ENCODE results near the gene CNTNAP5.
A peak's percentile ranks its signal among the peaks of the same experiment; 100 is the strongest.
"Not testable (repeated sequence)": the region's sequence is repeated elsewhere in the genome, so short reads cannot be mapped to it uniquely, and the experiment has no call there.

The CNTNAP5 gene

DNA sequence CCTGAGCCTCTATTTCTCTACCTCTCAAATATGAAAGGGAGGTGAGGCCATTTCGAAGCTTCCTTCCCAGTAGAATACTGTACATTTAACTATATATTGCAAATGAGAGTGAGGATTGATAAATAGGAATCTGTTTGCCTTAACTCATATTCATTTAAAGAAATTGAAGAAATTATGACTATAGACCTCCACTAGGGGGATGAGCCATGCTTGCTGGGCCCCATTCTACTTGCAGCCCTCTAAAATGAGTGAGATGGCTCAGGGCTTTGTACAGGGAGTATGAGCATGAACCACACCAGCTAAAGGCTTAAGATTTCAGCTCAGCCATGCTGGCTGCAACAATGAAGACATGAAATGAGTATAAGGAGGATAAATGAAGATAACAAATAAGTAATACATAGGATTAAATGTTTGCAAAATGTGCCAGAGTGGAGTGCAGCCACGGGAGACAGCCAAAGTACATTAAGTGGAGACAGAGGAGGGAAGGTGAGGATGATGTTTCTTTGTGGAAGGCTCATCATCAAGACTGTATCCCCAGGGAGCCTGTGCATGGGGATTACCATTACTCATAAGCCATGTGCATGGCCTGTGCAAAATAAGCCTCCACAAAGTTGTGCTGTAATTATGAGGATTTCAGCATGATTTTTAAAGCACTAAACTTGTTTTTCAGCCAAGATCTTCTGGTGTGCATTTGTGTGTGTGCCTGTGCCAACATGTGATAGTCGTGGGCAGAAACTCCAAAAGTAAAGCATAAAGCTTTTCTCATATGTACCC lies 300.8 kb downstream of the CNTNAP5 start:
- DNase-seq (ENCODE audit: low spot score): peak; percentile 26

DNA sequence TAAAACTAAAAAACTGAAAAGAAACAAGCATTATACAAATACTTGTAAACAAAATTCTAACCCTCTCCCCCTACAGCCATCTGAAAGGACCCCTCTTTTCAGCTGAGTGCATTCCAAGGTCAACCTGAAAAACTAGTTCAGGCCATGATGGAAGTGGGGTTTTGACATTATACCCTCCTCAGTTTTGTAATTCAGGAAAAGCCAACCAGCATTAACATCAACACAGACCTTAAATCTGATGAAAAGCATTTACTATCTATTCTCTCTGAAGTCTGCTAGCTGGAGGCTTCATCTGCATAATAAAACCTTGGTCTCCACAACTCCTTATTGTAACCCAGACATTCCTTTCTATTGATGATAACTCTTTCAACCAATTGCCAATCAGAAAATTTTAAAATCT lies 302.2 kb downstream of the CNTNAP5 start:
- DNase-seq (ENCODE audit: low spot score): no peak

DNA sequence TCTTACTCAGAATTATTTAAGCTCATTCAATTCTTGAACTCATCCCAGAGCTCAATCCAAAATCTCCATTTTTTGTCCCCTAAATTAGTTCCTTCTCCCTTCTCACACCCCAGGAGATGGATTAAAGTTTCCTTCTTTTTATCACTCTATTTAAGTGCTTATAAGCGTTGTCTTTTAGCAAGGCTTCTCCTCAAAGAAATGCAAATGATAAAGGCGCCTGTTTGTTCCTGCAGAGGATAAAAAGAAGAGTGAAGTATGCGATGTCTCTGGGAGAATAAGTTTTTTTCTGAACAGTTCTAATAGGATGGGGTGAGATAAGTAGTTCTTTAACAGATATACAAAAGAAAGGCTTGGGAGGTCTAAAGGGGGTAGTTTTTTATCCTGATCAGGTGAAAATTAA lies 303.3 kb downstream of the CNTNAP5 start:
- no peak for DNase-seq (ENCODE audit: low spot score)

- no peak for DNase-seq (ENCODE audit: low spot score)
These were observed 308.7 kb downstream of the CNTNAP5 start for GRCh38 chr2:124333784-124334183.

DNA sequence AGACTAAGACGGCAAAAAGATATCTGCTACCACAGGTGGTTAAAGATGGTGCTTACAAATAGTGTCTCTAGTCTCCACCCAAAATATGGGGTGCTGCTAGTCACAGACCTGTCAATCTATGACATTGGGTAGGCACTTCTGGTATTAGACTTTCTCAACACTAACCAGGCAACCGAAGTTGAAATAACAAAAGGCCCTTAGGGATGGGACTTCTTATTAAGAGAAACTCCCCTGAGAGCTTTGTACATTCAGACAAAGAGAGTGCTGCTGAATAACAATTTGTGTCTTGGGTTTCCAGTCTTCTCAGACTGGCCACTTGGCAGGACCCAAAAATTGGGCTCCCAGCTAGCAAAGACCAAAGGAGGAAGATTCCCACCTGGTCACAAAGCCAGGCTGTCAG lies 310.0 kb downstream of the CNTNAP5 start:
- no peak for DNase-seq (ENCODE audit: low spot score)

DNA sequence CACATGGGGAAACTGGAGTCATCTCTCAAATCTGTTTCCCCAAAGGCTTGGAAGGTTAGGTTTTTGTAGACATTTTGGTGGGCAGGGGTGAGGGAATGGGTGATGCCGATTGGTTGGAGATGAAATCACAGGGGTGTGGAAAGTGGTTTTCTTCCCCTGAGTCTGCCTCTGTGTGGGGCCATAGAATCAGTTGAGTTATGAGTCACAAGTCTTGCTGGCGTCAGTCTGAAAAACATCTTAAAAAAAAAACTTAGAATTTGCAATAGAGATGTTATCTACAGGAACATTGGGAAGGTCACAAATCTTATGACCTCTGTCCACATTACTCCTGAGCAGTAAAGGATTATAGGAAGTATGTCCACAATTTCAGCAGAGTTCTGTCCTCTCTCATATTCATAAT lies 314.6 kb downstream of the CNTNAP5 start:
- no peak for DNase-seq (ENCODE audit: low spot score)

GRCh38 chr2:124343827-124344498 lies 318.9 kb downstream of the CNTNAP5 start:
- DNase-seq (ENCODE audit: low spot score): no peak

- no peak for DNase-seq (ENCODE audit: low spot score)
These were observed 322.1 kb downstream of the CNTNAP5 start for GRCh38 chr2:124347209-124347608.

- DNase-seq (ENCODE audit: low spot score): no peak
These were observed 328.6 kb downstream of the CNTNAP5 start for GRCh38 chr2:124353656-124354055.

- no peak for DNase-seq (ENCODE audit: low spot score)
These were observed 329.4 kb downstream of the CNTNAP5 start for GRCh38 chr2:124354466-124354865.

DNA sequence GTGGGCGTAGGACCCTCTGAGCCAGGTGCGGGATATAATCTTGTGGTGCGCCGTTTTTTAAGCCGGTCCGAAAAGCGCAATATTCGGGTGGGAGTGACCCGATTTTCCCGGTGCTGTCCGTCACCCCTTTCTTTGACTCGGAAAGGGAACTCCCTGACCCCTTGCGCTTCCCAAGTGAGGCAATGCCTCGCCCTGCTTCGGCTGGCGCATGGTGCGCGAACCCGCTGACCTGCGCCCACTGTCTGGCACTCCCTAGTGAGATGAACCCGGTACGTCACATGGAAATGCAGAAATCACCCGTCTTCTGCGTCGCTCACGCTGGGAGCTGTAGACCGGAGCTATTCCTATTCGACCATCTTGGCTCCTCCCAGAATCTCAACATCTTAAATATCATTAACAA lies 336.9 kb downstream of the CNTNAP5 start:
- DNase-seq (ENCODE audit: low spot score): not testable (repeated sequence)

DNA sequence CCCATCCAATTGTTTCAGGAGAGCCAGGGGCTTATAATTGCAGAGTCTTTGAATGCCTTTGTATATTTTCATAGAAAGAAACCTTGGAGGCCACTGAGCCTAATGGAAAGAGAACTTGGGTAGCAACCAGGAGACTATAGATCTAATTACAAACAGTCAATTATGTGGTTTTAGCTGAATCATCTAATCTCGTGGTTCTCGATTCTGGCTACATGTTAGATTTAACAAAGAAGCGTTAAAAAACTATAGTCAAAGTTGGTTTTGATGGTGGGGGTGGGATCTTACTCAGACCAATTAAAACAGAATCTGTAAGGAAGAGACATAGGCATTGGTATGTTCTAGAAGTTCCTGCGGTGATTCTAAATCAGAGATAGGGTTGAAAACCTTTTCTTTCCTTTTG lies 344.1 kb downstream of the CNTNAP5 start:
- no peak for DNase-seq (ENCODE audit: low spot score)

DNA sequence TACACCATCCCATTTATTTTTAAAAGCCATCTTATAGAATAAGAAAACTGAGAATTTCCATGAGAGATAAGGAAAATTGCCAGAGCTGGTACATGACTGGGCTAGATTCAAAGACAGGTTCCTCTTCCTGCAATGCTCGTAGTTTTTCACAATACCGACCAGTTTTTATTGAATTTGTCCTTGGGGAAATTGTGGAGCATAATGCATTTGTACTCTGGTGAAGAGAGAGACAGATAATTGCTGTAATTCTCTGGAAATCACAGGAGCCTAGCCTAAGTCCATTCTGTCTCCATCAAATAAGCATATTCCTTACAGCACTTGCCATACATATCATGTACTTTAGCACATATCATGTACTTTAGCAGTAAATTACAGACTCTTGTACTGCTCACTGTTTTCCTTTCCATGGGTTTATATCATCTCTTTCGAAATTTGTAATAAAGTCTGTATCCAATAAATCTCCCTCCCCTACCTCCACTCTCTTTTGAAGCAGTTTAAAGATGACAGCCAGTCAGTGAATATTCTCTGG lies 355.2 kb downstream of the CNTNAP5 start:
- DNase-seq (ENCODE audit: low spot score): no peak

- no peak for DNase-seq (ENCODE audit: low spot score)
These were observed 357.1 kb downstream of the CNTNAP5 start for GRCh38 chr2:124382067-124382618.

DNA sequence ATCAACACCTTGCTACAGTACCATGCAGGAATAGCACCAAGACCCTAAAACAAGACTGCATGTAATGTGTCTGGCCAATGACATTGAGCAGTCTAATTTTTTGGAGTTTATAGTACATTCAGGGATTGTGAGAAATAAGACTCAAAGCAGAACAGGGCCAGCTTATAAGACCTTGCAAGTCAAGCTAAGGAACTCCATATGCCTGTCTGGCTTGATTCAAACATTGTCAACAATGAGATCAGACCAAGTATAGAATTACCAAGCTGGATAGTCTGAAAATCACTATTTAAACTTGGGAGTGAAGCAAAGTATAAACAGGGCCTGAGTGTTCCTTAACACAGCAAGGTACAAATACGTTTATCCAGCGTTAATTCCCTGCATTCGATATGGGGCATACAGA lies 370.9 kb downstream of the CNTNAP5 start:
- DNase-seq (ENCODE audit: low spot score): no peak

GRCh38 chr2:124402274-124402673 lies 377.2 kb downstream of the CNTNAP5 start:
- DNase-seq (ENCODE audit: low spot score): no peak

GRCh38 chr2:124407836-124408534 lies 382.9 kb downstream of the CNTNAP5 start:
- not testable (repeated sequence) for DNase-seq (ENCODE audit: low spot score)

GRCh38 chr2:124424074-124424473 lies 399.0 kb downstream of the CNTNAP5 start:
- no peak for DNase-seq (ENCODE audit: low spot score)

GRCh38 chr2:124426122-124426521 lies 401.0 kb downstream of the CNTNAP5 start:
- no peak for DNase-seq (ENCODE audit: low spot score)

DNA sequence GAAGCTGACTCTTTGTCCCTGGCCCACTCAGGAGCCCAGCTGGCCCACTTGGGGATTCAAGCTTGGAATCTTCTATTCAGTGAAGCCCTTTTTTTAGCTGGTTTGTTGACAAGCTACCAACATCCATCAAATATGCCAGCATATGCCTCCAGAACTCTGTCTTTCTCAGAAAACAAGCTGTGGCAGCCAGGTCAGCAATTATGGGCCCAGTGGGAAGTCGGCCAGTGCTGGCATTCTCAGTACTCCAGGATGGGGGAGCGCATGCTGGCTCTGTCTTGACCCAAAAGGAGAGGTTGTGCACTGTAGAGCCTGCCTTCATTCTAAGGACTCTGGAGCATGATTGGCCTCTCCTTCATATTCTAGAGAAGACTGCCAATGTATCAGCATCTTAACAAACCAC lies 401.5 kb downstream of the CNTNAP5 start:
- DNase-seq (ENCODE audit: low spot score): no peak

GRCh38 chr2:124437811-124438210 lies 412.7 kb downstream of the CNTNAP5 start:
- no peak for DNase-seq (ENCODE audit: low spot score)

- no peak for DNase-seq (ENCODE audit: low spot score)
These were observed 425.4 kb downstream of the CNTNAP5 start for GRCh38 chr2:124450481-124450880.

GRCh38 chr2:124476291-124476690 lies 451.2 kb downstream of the CNTNAP5 start:
- no peak for DNase-seq (ENCODE audit: low spot score)
